Neural cell (in vitro differentiated cells): Measurements from ENCODE around the gene SNX13. TPM values are rescaled to one million over a fixed set of nuclear protein-coding genes. Genes with fewer than 3 reads are reported as not detected.

ENCODE experiments used
- H2AFZ ChIP-seq: fragments of 200-600, 300-800 bp; sonication (generic), shearing (Covaris generic); 2 replicates; pipeline ENCODE4 v1.6.0; 2014; ENCODE audit warnings: low read depth, mild to moderate bottlenecking, antibody characterized with exemption, low read length, moderate library complexity
- H3F3A ChIP-seq: fragments of 200-600 bp; shearing (Covaris generic); 2 replicates; pipeline ENCODE4 v1.6.1; 2016; ENCODE audit warnings: mild to moderate bottlenecking, moderate library complexity, mixed read lengths, antibody characterized with exemption, low read length; ENCODE audit not compliant: insufficient read depth, poor library complexity, severe bottlenecking
- H3K27ac ChIP-seq: fragments of 200-600, 300-800 bp; sonication (generic), shearing (Covaris generic); 2 replicates; pipeline ENCODE4 v1.5.1; 2014; ENCODE audit warnings: mild to moderate bottlenecking, low read length, moderate library complexity
- H3K27me3 ChIP-seq: fragments of 300-800, 200-600 bp; sonication (generic), shearing (Covaris generic); 2 replicates; pipeline ENCODE4 v1.6.0; 2014; ENCODE audit warnings: mild to moderate bottlenecking, low read depth, low read length, moderate library complexity; ENCODE audit not compliant: insufficient read depth
- H3K36me3 ChIP-seq: fragments of 300-800, 200-600 bp; sonication (generic), shearing (Covaris generic); 2 replicates; pipeline ENCODE4 v1.5.1; 2014; ENCODE audit warnings: mild to moderate bottlenecking, antibody characterized with exemption, low read length, moderate library complexity; ENCODE audit not compliant: insufficient read depth
- H3K4me2 ChIP-seq: fragments of 300-800, 200-600 bp; sonication (generic), shearing (Covaris generic); 2 replicates; pipeline ENCODE4 v1.6.0; 2014; ENCODE audit warnings: mild to moderate bottlenecking, low read length
- H3K4me3 ChIP-seq: fragments of 300-800, 200-600 bp; sonication (generic), shearing (Covaris generic); 2 replicates; pipeline ENCODE4 v1.5.1; 2014; ENCODE audit warnings: mild to moderate bottlenecking, low read length, moderate library complexity
- H3K79me2 ChIP-seq: fragments of 200-600 bp; shearing (Covaris generic); replicated peaks from 2 replicates; pipeline ENCODE4 v1.6.0; 2014; ENCODE audit warnings: mild to moderate bottlenecking, low read length, moderate library complexity; ENCODE audit not compliant: insufficient read depth
- H3K9ac ChIP-seq: fragments of 300-800, 200-600 bp; sonication (generic), shearing (Covaris generic); 2 replicates; pipeline ENCODE4 v1.6.1; 2016; ENCODE audit warnings: mild to moderate bottlenecking, low read length, mixed read lengths
- H3K9me2 ChIP-seq: fragments of 200-600 bp; shearing (Covaris generic); 2 replicates; pipeline ENCODE4 v1.6.1; 2016; ENCODE audit warnings: mild to moderate bottlenecking, low read length, mixed read lengths; ENCODE audit not compliant: insufficient read depth
- H3K9me3 ChIP-seq: fragments of 200-600, 300-800 bp; sonication (generic), shearing (Covaris generic); 2 replicates; pipeline ENCODE4 v1.6.1; 2016; ENCODE audit warnings: mild to moderate bottlenecking, mixed run types, low read length, moderate library complexity, mixed read lengths
- H4K20me1 ChIP-seq: fragments of 200-600 bp; shearing (Covaris generic); 2 replicates; pipeline ENCODE4 v1.6.1; 2016; ENCODE audit warnings: mild to moderate bottlenecking, mixed run types; ENCODE audit not compliant: insufficient read depth
- CTCF ChIP-seq: fragments of 450-650 bp; IDR thresholded peaks from 2 replicates; pipeline ENCODE4 v1.5.1; 2014; ENCODE audit warnings: antibody characterized with exemption, mild to moderate bottlenecking, moderate library complexity; ENCODE audit not compliant: poor library complexity, severe bottlenecking
- EP300 ChIP-seq: fragments of 450-650 bp; conservative IDR thresholded peaks from 2 replicates; pipeline ENCODE4 v1.6.1; 2014; ENCODE audit warnings: antibody characterized with exemption, mild to moderate bottlenecking, moderate library complexity; ENCODE audit not compliant: poor library complexity, severe bottlenecking
- EZH2 ChIP-seq: fragments of 200-600, 300-800 bp; shearing (Covaris generic), sonication (generic); IDR thresholded peaks from 2 replicates; pipeline ENCODE4 v1.6.1; 2014; ENCODE audit warnings: antibody characterized with exemption, low read length, borderline replicate concordance, mild to moderate bottlenecking; ENCODE audit not compliant: insufficient read depth, poor library complexity, severe bottlenecking
- MXI1 ChIP-seq: fragments of 450-650 bp; conservative IDR thresholded peaks from 2 replicates; pipeline ENCODE4 v1.6.1; 2014; ENCODE audit warnings: antibody characterized with exemption, mild to moderate bottlenecking; ENCODE audit not compliant: poor library complexity, severe bottlenecking
- POLR2AphosphoS5 ChIP-seq: IDR thresholded peaks from 2 replicates; pipeline ENCODE4 v1.6.1; 2012
- RAD21 ChIP-seq: fragments of 450-650 bp; conservative IDR thresholded peaks from 2 replicates; pipeline ENCODE4 v1.6.1; 2014; ENCODE audit warnings: antibody characterized with exemption, mild to moderate bottlenecking, moderate library complexity
- REST ChIP-seq: IDR thresholded peaks from 2 replicates; pipeline ENCODE4 v1.6.1; 2012; ENCODE audit warnings: borderline replicate concordance
- SMC3 ChIP-seq: fragments of 450-650 bp; conservative IDR thresholded peaks from 2 replicates; pipeline ENCODE4 v1.6.1; 2014; ENCODE audit warnings: antibody characterized with exemption, mild to moderate bottlenecking, moderate library complexity; ENCODE audit not compliant: poor library complexity
- TAF1 ChIP-seq: IDR thresholded peaks from 2 replicates; pipeline ENCODE4 v1.6.1; 2012; ENCODE audit warnings: low read depth
- polyA plus RNA-seq: library from polyadenylated mRNA; depleted of rRNA; stranded (reverse); fragments of >200 nt; gene quantifications from 2 replicates; pipeline ENCODE4 v1.2.3, GENCODE V29; 2014

Gene SNX13
- polyA plus RNA-seq, 1 donor from 2014 or later, result 50.6 TPM

GRCh38 chr7:17879075-17879661, 61.1 kb downstream of the SNX13 start:
- H3K4me2 ChIP-seq, result no peak overlapping the region
- H3K27me3 ChIP-seq, result no peaks in the 10 kb centered on the region
- H3K36me3 ChIP-seq, result no peaks in the 10 kb centered on the region
- no peak overlapping the region for H3K4me3 ChIP-seq
- no peak overlapping the region for H3K27ac ChIP-seq
- TF ChIP-seq EP300 (no peak), REST (no peak), EZH2 (no peak), POLR2AphosphoS5 (no peak)
- no peak overlapping the region for H2AFZ ChIP-seq
- H3K9me3 ChIP-seq, result no peaks in the 10 kb centered on the region
- no peaks in the 10 kb centered on the region for H3K79me2 ChIP-seq
- no peak overlapping the region for H3K9ac ChIP-seq
- no peaks in the 10 kb centered on the region for H3K9me2 ChIP-seq
- no peaks in the 10 kb centered on the region for H3F3A ChIP-seq
- H4K20me1 ChIP-seq, result no peaks in the 10 kb centered on the region

GRCh38 chr7:17878627-17879026, 61.7 kb downstream of the SNX13 start:
- TF ChIP-seq MXI1 (no peak), EZH2 (no peak), REST (no peak), RAD21 (no peak), TAF1 (no peak), POLR2AphosphoS5 (no peak), EP300 (no peak), SMC3 (no peak), CTCF (no peak)
- Histone ChIP-seq H3K27me3 (no peaks in the 10 kb centered on the region), H3K4me2 (no peak overlapping the region), H3K9ac (no peak overlapping the region), H3K36me3 (no peaks in the 10 kb centered on the region), H2AFZ (no peak overlapping the region), H4K20me1 (no peaks in the 10 kb centered on the region), H3F3A (no peaks in the 10 kb centered on the region), H3K9me3 (no peaks in the 10 kb centered on the region), H3K79me2 (no peaks in the 10 kb centered on the region), H3K27ac (no peak overlapping the region), H3K4me3 (no peak overlapping the region), H3K9me2 (no peaks in the 10 kb centered on the region)
